Left lung (tissue), 10 donors: Measurements from ENCODE around the gene IQCM. TPM values are rescaled to one million over a fixed set of nuclear protein-coding genes. Genes with fewer than 3 reads are reported as not detected.
"Not testable (repeated sequence)": the region's sequence is repeated elsewhere in the genome, so short reads cannot be mapped to it uniquely, and the experiment has no call there.

Experiments used
- ATAC-seq: fragments of 200-7000 bp; cut with Tn5 transposase; one replicate; pipeline ENCODE4 v1.9.1; 2020; ENCODE audit warnings: moderate library complexity
- DNase-seq, 4 donors: peaks; one replicate each; pipeline ENCODE4 v3.0.0-alpha.2; 2013 to 2020
- H3K27ac ChIP-seq, 2 donors: fragments of 200-600 bp; sonication (generic) in 1 of 2; one replicate each; pipeline versions ENCODE4 v1.5.0 to v1.8.0; 2020 to 2021
- H3K27me3 ChIP-seq, 2 donors: fragments of 200-600 bp; sonication (generic) in 1 of 2; one replicate each; pipeline versions ENCODE4 v1.5.0 to v1.8.0; 2020 to 2021
- H3K36me3 ChIP-seq, 2 donors: fragments of 200-600 bp; sonication (generic) in 1 of 2; one replicate each; pipeline versions ENCODE4 v1.5.0 to v1.8.0; 2020 to 2021
- H3K4me1 ChIP-seq, 2 donors: fragments of 200-600 bp; one replicate each; pipeline ENCODE4 v1.8.0; 2021
- H3K4me3 ChIP-seq, 2 donors: fragments of 200-600 bp; sonication (generic) in 1 of 2; one replicate each; pipeline versions ENCODE4 v1.5.0 to v1.8.0; 2020 to 2021; ENCODE audit warnings: mild to moderate bottlenecking in 1 of 2
- H3K9me3 ChIP-seq, 2 donors: fragments of 200-600 bp; sonication (generic) in 1 of 2; one replicate each; pipeline versions ENCODE4 v1.5.0 to v1.8.0; 2020 to 2021
- CTCF ChIP-seq, 2 donors: fragments of 200-600 bp; sonication (generic) in 1 of 2; IDR thresholded peaks; one replicate each; pipeline versions ENCODE4 v1.5.0 to v1.8.0; 2021; ENCODE audit warnings: antibody characterized with exemption in 2 of 2
- intact Hi-C, 2 donors: fragments of 100-400 bp; cut with DNase I; formaldehyde crosslinking; loops; one replicate each; pipeline versions ENCODE4 v1.11.2 to v1.14.2; 2022
- polyA plus RNA-seq, 6 donors: library from polyadenylated mRNA; unstranded; fragments of 120-200 nt; gene quantifications; one replicate each; pipeline ENCODE4 v1.2.1, GENCODE V29; 2013; ENCODE audit not compliant: insufficient read length in 6 of 6
- total RNA-seq, 2 donors: library from RNA; stranded (reverse); fragmentation: NEBNext Ultra II Directional; extraction: Animal tissue kit (Norgen Biotek cat#: 25700); gene quantifications; one replicate each; pipeline ENCODE4 v1.2.1, GENCODE V29; 2021
- donor health status: DM: no; HTN: yes; CAD: no.
- donor health status: DM: no; HTN: no; CAD: no.

The IQCM gene
- total and polyA plus RNA-seq, 8 donors: not detected

GRCh38 chr4:149345424-149345823 is 470.2 kb downstream of the IQCM start:
- no peak for DNase-seq
- ATAC-seq: no peak
- TF ChIP-seq CTCF (IDR thresholded peaks at IDR 0.05): no peak
- Histone ChIP-seq H3K27ac (no peak overlapping the region), H3K4me3 (no peak overlapping the region), H3K4me1 (no peaks in the 10 kb centered on the region), H3K36me3 (no peaks in the 10 kb centered on the region), H3K9me3 (no peaks in the 10 kb centered on the region), H3K27me3 (no peaks in the 10 kb centered on the region)
- intact Hi-C loops: no loop called here

GRCh38 chr4:149344436-149344835 is 471.2 kb downstream of the IQCM start:
- no peaks in the 10 kb centered on the region for H3K36me3 ChIP-seq
- no peak overlapping the region for H3K27ac ChIP-seq
- ATAC-seq (no peak), DNase-seq (no peak)
- H3K4me1 ChIP-seq: no peaks in the 10 kb centered on the region
- intact Hi-C loops: no loop called here
- no peaks in the 10 kb centered on the region for H3K9me3 ChIP-seq
- no peaks in the 10 kb centered on the region for H3K27me3 ChIP-seq
- H3K4me3 ChIP-seq: no peak overlapping the region
- TF ChIP-seq CTCF (IDR thresholded peaks at IDR 0.05): no peak

- H3K36me3 ChIP-seq: no peaks in the 10 kb centered on the region
- H3K4me3 ChIP-seq: no peak overlapping the region
- ATAC-seq: no peak
Observed at GRCh38 chr4:149343614-149344013, 472.0 kb downstream of the IQCM start.

GRCh38 chr4:149341117-149341516 is 474.5 kb downstream of the IQCM start:
- H3K27ac ChIP-seq, H3K27me3 ChIP-seq, H3K9me3 ChIP-seq, ATAC-seq, H3K36me3 ChIP-seq, H3K4me3 ChIP-seq, H3K4me1 ChIP-seq, intact Hi-C loops: not testable (repeated sequence)
- DNase-seq: peak in 1 of 4 donors; percentile 11

More at GRCh38 chr4:149343614-149344013, 472.0 kb downstream of the IQCM start:
- no peak for TF ChIP-seq CTCF (IDR thresholded peaks at IDR 0.05)
- Histone ChIP-seq H3K9me3 (no peaks in the 10 kb centered on the region), H3K27me3 (no peaks in the 10 kb centered on the region), H3K27ac (no peak overlapping the region), H3K4me1 (no peaks in the 10 kb centered on the region)
- intact Hi-C loops: no loop called here
- no peak for DNase-seq

- intact Hi-C loops: no loop called here
- Histone ChIP-seq H3K27me3 (no peaks in the 10 kb centered on the region), H3K27ac (no peak overlapping the region), H3K9me3 (peaks cover 0 to 6% of the 10 kb centered on the region in 2 donors), H3K4me1 (no peaks in the 10 kb centered on the region), H3K36me3 (no peaks in the 10 kb centered on the region), H3K4me3 (no peak overlapping the region)
- no peak for TF ChIP-seq CTCF (IDR thresholded peaks at IDR 0.05)
- DNase-seq (no peak), ATAC-seq (no peak)
Observed at GRCh38 chr4:149328161-149328560, 487.5 kb downstream of the IQCM start.

- H3K4me1 ChIP-seq: no peaks in the 10 kb centered on the region
- H3K27me3 ChIP-seq: no peaks in the 10 kb centered on the region
- intact Hi-C loops: no loop called here
- ATAC-seq (no peak), DNase-seq (no peak)
- no peak for TF ChIP-seq CTCF (IDR thresholded peaks at IDR 0.05)
- no peaks in the 10 kb centered on the region for H3K36me3 ChIP-seq
- no peak overlapping the region for H3K4me3 ChIP-seq
- H3K9me3 ChIP-seq: peaks cover 0 to 26% of the 10 kb centered on the region in 2 donors
- H3K27ac ChIP-seq: no peak overlapping the region
Observed at GRCh38 chr4:149322203-149322602, 493.4 kb downstream of the IQCM start.
